ENCODE data around the gene UBAP2L. TPM values are rescaled to one million over a fixed set of nuclear protein-coding genes. Genes with fewer than 3 reads are reported as not detected.

Gene UBAP2L
- total RNA-seq, 2 donors from 2014 or later = 186 to 192 TPM

DNA sequence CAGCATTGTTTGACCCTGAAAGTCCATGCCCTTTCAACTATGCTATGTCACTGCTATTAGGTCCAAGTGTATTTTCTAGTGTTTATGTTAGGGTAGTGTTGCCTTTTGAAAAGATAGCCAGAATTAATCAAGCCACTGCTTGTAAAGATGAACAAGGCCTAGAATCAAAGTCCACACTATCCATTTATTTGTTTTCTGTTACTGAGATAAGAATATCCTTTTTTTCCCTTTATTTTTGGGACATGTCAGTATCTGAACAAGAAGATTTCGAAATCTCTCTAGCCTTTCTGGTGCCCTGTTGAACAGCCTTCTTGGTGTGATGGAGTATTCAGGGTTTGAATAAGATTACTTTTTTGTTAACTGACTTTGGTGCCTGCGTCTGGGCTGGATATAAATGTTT is 16.7 kb downstream of the UBAP2L start:
- ATAC-seq (no peak), DNase-seq (no peak)
- H3K4me3 Mint-ChIP-seq = no peak overlapping the region
- no peaks in the 10 kb centered on the region for H3K9me3 ChIP-seq (ENCODE audit: control insufficient read depth, low read length, poor library complexity, severe bottlenecking)
- H3K36me3 Mint-ChIP-seq (ENCODE audit: low read depth) = peaks cover 18% of the 10 kb centered on the region
- no peaks in the 10 kb centered on the region for H3K27me3 Mint-ChIP-seq
- peak overlapping the region; percentile 24 for H3K27ac Mint-ChIP-seq
- peaks cover 21% of the 10 kb centered on the region for H3K4me1 Mint-ChIP-seq

DNA sequence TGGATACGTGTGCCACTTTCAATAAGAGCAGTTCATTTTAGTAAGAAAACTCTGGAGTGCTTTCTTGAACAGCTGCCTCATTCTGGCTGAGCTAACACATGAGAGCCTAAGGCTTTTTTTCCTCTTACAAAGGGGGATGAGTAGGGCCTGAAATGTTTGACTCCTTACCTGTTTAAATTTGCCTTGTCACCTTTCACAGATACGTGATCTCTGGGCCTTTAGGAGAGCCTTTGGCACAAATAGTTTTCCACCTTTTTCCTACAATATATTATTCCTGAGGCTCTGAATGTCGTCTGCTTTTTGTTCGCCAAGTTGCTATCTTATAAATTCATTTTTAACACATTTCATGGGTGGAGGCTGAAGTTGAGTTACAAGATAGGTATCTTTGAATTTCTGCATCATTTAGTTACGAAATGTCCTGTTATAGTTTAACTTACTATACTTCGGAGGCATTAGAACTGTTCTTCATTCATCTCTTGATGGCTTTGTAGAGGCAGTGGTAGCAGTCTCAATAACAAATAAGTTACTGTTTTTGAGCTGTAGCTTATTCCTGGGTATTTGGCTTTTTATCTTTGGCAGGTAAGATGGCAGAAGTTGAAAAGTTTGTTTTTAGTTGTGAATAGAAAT is 17.2 kb downstream of the UBAP2L start:
- H3K9me3 ChIP-seq (ENCODE audit: control insufficient read depth, low read length, poor library complexity, severe bottlenecking) = no peaks in the 10 kb centered on the region
- Mint-ChIP-seq H3K27me3 (no peaks in the 10 kb centered on the region), H3K36me3 (ENCODE audit: low read depth) (peaks cover 19% of the 10 kb centered on the region), H3K4me3 (no peak overlapping the region), H3K27ac (peak overlapping the region; percentile 24), H3K4me1 (peaks cover 22% of the 10 kb centered on the region)
- DNase-seq (no peak), ATAC-seq (no peak)

GRCh38 chr1:154239491-154239890 is 18.7 kb downstream of the UBAP2L start:
- Mint-ChIP-seq H3K27ac (peak overlapping the region; percentile 84), H3K36me3 (ENCODE audit: low read depth) (peaks cover 22% of the 10 kb centered on the region), H3K27me3 (no peaks in the 10 kb centered on the region), H3K4me1 (peaks cover 23% of the 10 kb centered on the region), H3K4me3 (no peak overlapping the region)
- no peaks in the 10 kb centered on the region for H3K9me3 ChIP-seq (ENCODE audit: control insufficient read depth, low read length, poor library complexity, severe bottlenecking)
- ATAC-seq (no peak), DNase-seq (no peak)

- no peaks in the 10 kb centered on the region for H3K9me3 ChIP-seq (ENCODE audit: control insufficient read depth, low read length, poor library complexity, severe bottlenecking)
- peaks cover 23% of the 10 kb centered on the region for H3K4me1 Mint-ChIP-seq
- ATAC-seq (no peak), DNase-seq (no peak)
- H3K27me3 Mint-ChIP-seq = no peaks in the 10 kb centered on the region
- H3K4me3 Mint-ChIP-seq = no peak overlapping the region
- H3K27ac Mint-ChIP-seq = peak overlapping the region; percentile 84
- peaks cover 22% of the 10 kb centered on the region for H3K36me3 Mint-ChIP-seq (ENCODE audit: low read depth)
These were observed 19.6 kb downstream of the UBAP2L start for GRCh38 chr1:154240294-154240833.

DNA sequence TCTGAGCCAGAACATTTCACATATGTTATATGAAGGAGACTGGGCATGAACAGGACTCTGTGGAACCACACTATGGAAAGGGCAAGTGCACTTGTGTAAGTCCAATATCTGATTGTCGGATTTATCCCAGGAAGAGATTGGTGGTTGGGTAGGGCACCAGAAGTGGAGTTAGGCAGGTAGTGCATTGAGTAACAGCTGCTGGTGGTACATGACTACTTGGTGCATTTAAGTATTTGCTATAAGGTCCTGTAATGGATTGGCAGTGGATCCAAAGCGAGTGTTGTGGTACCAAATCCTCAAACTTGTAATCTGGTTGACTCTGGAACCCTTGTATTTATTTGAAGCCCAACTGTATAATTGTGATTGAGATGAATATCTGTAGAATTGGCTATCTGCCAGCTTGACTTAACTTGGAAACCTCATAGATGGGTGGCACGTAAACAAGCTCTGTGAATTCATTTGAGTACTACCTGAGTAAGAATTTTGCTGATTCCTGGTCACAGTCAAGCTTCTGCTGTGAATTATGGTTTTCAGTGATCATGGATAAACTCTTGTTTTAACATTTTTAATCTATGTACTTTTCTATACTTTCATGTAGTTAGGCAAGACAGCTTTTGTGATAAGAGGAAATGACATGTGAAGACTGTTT is 21.1 kb downstream of the UBAP2L start:
- peaks cover 15% of the 10 kb centered on the region for H3K4me1 Mint-ChIP-seq
- ATAC-seq (no peak), DNase-seq (no peak)
- no peak overlapping the region for H3K4me3 Mint-ChIP-seq
- no peaks in the 10 kb centered on the region for H3K9me3 ChIP-seq (ENCODE audit: control insufficient read depth, low read length, poor library complexity, severe bottlenecking)
- H3K27ac Mint-ChIP-seq = peak overlapping the region; percentile 53
- no peaks in the 10 kb centered on the region for H3K27me3 Mint-ChIP-seq
- peaks cover 18% of the 10 kb centered on the region for H3K36me3 Mint-ChIP-seq (ENCODE audit: low read depth)

GRCh38 chr1:154253671-154254070 is 32.9 kb downstream of the UBAP2L start:
- DNase-seq (no peak), ATAC-seq (no peak)
- H3K4me3 Mint-ChIP-seq = peak overlapping the region; percentile 31
- peaks cover 6% of the 10 kb centered on the region for H3K4me1 Mint-ChIP-seq
- H3K27ac Mint-ChIP-seq = peak overlapping the region; percentile 39
- no peaks in the 10 kb centered on the region for H3K27me3 Mint-ChIP-seq
- no peaks in the 10 kb centered on the region for H3K9me3 ChIP-seq (ENCODE audit: control insufficient read depth, low read length, poor library complexity, severe bottlenecking)
- H3K36me3 Mint-ChIP-seq (ENCODE audit: low read depth) = peaks cover 3% of the 10 kb centered on the region

DNA sequence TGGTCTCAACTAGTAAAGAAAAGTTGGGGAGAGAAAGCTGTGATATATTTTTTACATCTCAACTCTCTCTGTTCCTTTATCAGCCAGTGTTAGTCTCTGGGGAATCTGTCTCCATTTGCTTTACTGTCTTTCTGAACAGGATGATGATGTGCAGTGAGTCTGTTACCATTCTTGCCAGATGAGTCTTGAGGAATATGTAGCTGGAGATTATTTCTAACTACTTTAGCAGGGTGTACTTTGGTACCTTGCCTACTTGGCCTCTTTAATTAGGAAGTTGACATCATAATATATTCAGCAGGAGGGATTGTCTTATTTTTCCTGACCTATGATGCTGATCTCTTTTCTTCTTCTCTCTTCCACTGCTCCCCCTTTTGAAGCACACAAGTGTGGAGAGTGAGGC is 35.9 kb downstream of the UBAP2L start:
- H3K27me3 Mint-ChIP-seq = no peaks in the 10 kb centered on the region
- H3K4me1 Mint-ChIP-seq = peaks cover 6% of the 10 kb centered on the region
- no peaks in the 10 kb centered on the region for H3K9me3 ChIP-seq (ENCODE audit: control insufficient read depth, low read length, poor library complexity, severe bottlenecking)
- peak overlapping the region; percentile 66 for H3K27ac Mint-ChIP-seq
- no peak for DNase-seq
- peaks cover 9% of the 10 kb centered on the region for H3K36me3 Mint-ChIP-seq (ENCODE audit: low read depth)
- H3K4me3 Mint-ChIP-seq = no peak overlapping the region
- no peak for ATAC-seq

GRCh38 chr1:154258784-154259183 is 38.0 kb downstream of the UBAP2L start:
- no peak overlapping the region for H3K4me3 Mint-ChIP-seq
- H3K9me3 ChIP-seq (ENCODE audit: control insufficient read depth, low read length, poor library complexity, severe bottlenecking) = no peaks in the 10 kb centered on the region
- no peak overlapping the region for H3K27ac Mint-ChIP-seq
- H3K27me3 Mint-ChIP-seq = no peaks in the 10 kb centered on the region
- peaks cover 15% of the 10 kb centered on the region for H3K4me1 Mint-ChIP-seq
- peaks cover 14% of the 10 kb centered on the region for H3K36me3 Mint-ChIP-seq (ENCODE audit: low read depth)
- DNase-seq = no peak
- ATAC-seq = no peak

- no peak for DNase-seq
- H3K27ac Mint-ChIP-seq = peak overlapping the region; percentile 49
These were observed 39.4 kb downstream of the UBAP2L start for GRCh38 chr1:154260127-154260526.

DNA sequence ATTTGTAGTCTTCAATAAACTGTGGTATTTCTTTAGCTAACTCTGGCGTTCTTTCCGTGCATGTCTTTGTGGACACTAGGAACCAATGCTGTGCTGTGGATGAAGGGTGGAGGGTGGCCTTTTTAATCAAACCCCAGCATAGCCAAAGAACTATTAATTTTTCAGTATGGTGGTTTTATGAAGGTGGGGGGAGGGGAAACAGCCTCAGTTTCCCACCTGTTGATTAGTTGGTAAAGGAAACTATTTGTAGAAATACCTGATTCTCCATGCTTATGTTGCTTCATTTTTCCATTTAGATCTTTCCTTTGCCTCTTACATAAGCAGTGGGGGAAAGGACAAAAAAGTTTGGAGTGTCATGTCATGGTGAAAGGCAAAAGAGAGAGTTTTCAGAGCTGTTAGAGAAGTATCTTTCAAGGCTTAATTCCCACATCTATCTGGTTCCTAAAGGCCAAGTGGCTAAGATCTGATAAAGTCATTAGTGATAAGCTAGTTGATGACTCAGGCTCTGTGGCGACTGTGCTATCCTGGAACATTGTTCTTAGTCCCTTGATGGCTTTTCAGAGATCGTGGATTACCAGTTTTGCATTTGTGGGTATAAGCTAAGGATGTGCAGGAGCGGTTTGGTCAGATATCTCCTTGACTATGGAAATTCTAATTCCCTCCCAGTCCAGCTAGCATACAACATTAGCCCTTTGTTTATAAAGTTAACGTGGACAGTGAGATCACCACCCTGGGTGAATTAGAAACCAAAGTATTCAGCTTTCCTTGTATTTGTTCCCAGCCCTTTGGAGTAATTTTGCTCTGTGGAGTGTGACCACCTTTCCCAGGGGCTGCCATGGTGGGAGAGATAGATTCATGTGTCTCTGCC is 42.9 kb downstream of the UBAP2L start:
- ATAC-seq = no peak
- DNase-seq = no peak
- H3K4me3 Mint-ChIP-seq = no peak overlapping the region
- H3K27me3 Mint-ChIP-seq = no peaks in the 10 kb centered on the region
- H3K36me3 Mint-ChIP-seq (ENCODE audit: low read depth) = peaks cover 12% of the 10 kb centered on the region
- no peaks in the 10 kb centered on the region for H3K9me3 ChIP-seq (ENCODE audit: control insufficient read depth, low read length, poor library complexity, severe bottlenecking)
- H3K4me1 Mint-ChIP-seq = peaks cover 34% of the 10 kb centered on the region
- peak overlapping the region; percentile 100 for H3K27ac Mint-ChIP-seq

More at GRCh38 chr1:154260127-154260526, 39.4 kb downstream of the UBAP2L start:
- H3K4me1 Mint-ChIP-seq = peaks cover 25% of the 10 kb centered on the region
- H3K27me3 Mint-ChIP-seq = no peaks in the 10 kb centered on the region
- no peak for ATAC-seq
- no peaks in the 10 kb centered on the region for H3K9me3 ChIP-seq (ENCODE audit: control insufficient read depth, low read length, poor library complexity, severe bottlenecking)
- no peak overlapping the region for H3K4me3 Mint-ChIP-seq
- peaks cover 11% of the 10 kb centered on the region for H3K36me3 Mint-ChIP-seq (ENCODE audit: low read depth)

DNA sequence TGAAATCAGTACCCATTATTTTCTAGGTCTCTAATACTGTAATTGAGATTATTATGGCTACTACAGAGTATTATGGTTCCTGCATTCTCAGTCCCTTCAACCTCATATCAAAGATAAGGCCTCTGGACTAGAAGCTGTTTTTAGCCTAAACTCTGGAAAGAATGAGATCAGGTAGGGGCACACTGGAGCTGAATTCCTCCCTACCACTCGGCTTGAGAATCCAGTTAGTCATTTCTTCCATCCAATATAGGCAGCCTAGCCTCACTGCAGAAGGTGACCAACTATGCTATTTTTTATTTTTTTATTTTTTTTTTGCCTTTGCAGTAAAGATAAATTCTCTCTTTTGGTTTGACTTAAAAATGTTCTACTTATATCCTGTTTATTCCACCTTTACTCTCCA is 43.7 kb downstream of the UBAP2L start:
- H3K27ac Mint-ChIP-seq = peak overlapping the region; percentile 100
- no peak for ATAC-seq
- no peak overlapping the region for H3K4me3 Mint-ChIP-seq
- H3K36me3 Mint-ChIP-seq (ENCODE audit: low read depth) = peaks cover 18% of the 10 kb centered on the region
- no peak for DNase-seq
- H3K9me3 ChIP-seq (ENCODE audit: control insufficient read depth, low read length, poor library complexity, severe bottlenecking) = no peaks in the 10 kb centered on the region
- H3K4me1 Mint-ChIP-seq = peaks cover 36% of the 10 kb centered on the region
- no peaks in the 10 kb centered on the region for H3K27me3 Mint-ChIP-seq

GRCh38 chr1:154265586-154265985 is 44.8 kb downstream of the UBAP2L start:
- Mint-ChIP-seq H3K27ac (peak overlapping the region; percentile 100), H3K4me1 (peaks cover 36% of the 10 kb centered on the region), H3K4me3 (peak overlapping the region; percentile 43), H3K36me3 (ENCODE audit: low read depth) (peaks cover 17% of the 10 kb centered on the region), H3K27me3 (no peaks in the 10 kb centered on the region)
- H3K9me3 ChIP-seq (ENCODE audit: control insufficient read depth, low read length, poor library complexity, severe bottlenecking) = no peaks in the 10 kb centered on the region
- ATAC-seq = peak; percentile 96
- DNase-seq = no peak

- no peaks in the 10 kb centered on the region for H3K9me3 ChIP-seq (ENCODE audit: control insufficient read depth, low read length, poor library complexity, severe bottlenecking)
- H3K27ac Mint-ChIP-seq = peak overlapping the region; percentile 100
- no peak overlapping the region for H3K4me3 Mint-ChIP-seq
- no peak for ATAC-seq
- H3K36me3 Mint-ChIP-seq (ENCODE audit: low read depth) = peaks cover 16% of the 10 kb centered on the region
- no peaks in the 10 kb centered on the region for H3K27me3 Mint-ChIP-seq
- no peak for DNase-seq
- peaks cover 26% of the 10 kb centered on the region for H3K4me1 Mint-ChIP-seq
These were observed 50.1 kb downstream of the UBAP2L start for GRCh38 chr1:154270833-154271232.
